Fibroblast of pulmonary artery (primary cell): ENCODE results near the gene CD14.
"Not testable (repeated sequence)": the region's sequence is repeated elsewhere in the genome, so short reads cannot be mapped to it uniquely, and the experiment has no call there.

Source experiments
- DNase-seq: peaks from one replicate; pipeline ENCODE4 v3.0.0-alpha.2; 2010; ENCODE audit warnings: low read depth
- H3K4me3 ChIP-seq: replicated peaks from 2 replicates; pipeline ENCODE4 v1.5.1; 2011; ENCODE audit warnings: low read depth, mild to moderate bottlenecking, control low read depth, low read length, moderate library complexity
- TF ChIP-seq, protein P1 (sequence below): IDR thresholded peaks from 2 replicates; pipeline ENCODE4 v1.5.1; 2011; ENCODE audit warnings: mild to moderate bottlenecking, control low read depth, low read length, inconsistent platforms; ENCODE audit errors: missing control alignments

Gene CD14

GRCh38 chr5:140595538-140596300 is 37.3 kb downstream of the CD14 start:
- TF ChIP-seq, protein P1, sequence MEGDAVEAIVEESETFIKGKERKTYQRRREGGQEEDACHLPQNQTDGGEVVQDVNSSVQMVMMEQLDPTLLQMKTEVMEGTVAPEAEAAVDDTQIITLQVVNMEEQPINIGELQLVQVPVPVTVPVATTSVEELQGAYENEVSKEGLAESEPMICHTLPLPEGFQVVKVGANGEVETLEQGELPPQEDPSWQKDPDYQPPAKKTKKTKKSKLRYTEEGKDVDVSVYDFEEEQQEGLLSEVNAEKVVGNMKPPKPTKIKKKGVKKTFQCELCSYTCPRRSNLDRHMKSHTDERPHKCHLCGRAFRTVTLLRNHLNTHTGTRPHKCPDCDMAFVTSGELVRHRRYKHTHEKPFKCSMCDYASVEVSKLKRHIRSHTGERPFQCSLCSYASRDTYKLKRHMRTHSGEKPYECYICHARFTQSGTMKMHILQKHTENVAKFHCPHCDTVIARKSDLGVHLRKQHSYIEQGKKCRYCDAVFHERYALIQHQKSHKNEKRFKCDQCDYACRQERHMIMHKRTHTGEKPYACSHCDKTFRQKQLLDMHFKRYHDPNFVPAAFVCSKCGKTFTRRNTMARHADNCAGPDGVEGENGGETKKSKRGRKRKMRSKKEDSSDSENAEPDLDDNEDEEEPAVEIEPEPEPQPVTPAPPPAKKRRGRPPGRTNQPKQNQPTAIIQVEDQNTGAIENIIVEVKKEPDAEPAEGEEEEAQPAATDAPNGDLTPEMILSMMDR: no peak
- H3K4me3 ChIP-seq: no peak overlapping the region
- DNase-seq: peak; percentile 49

DNA sequence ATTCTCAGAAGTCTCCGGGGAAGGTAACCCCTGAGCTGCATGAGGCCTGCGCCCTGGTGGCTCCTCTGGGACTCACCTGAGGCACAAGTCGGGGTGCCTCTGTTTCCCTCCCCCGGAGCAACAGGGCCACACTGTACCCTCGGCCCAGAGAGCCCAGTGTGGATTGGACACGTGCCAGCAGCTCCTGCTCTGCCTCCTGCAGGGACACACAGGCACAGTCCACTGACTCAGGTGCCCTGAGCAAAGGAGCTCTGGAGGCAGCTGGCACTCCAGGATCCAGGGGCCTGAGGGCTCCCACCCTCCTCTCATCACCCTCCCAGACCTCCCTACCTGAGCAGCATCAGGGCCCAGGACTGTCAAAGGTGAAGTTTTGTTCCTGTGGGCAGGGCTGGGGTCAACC is 38.8 kb downstream of the CD14 start:
- DNase-seq: no peak
- TF ChIP-seq, protein P1: no peak
- H3K4me3 ChIP-seq: no peak overlapping the region

- not testable (repeated sequence) for DNase-seq, H3K4me3 ChIP-seq
These were observed 39.9 kb downstream of the CD14 start for GRCh38 chr5:140593070-140593469.

GRCh38 chr5:140591747-140592372 is 41.1 kb downstream of the CD14 start:
- H3K4me3 ChIP-seq: no peak overlapping the region
- TF ChIP-seq, protein P1: no peak
- peak; percentile 66 for DNase-seq

DNA sequence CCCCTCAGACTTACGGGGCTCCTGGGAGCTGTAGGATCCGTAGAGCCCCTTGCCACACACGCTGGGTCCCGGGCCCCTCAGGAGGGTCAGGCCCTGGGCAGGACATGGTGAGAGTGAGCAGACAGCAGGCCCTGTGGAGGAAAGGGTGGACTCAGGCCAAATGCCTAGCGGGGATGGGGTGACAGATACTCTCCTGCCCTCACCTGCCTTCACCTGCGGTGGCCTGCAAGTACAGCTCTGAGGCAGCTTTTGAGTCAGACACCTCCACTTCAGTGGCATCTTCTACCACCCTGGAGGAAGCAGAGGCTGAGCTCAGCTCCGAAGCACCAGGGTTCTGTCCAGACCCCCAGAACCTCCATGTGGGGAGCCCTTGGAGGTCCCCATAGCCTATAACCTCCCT is 42.1 kb downstream of the CD14 start:
- no peak overlapping the region for H3K4me3 ChIP-seq
- no peak for DNase-seq
- TF ChIP-seq, protein P1: no peak

- TF ChIP-seq, protein P1: no peak
- DNase-seq: peak; percentile 71
- no peak overlapping the region for H3K4me3 ChIP-seq
These were observed 44.5 kb downstream of the CD14 start for GRCh38 chr5:140588311-140589070.

GRCh38 chr5:140587495-140587894 is 45.5 kb downstream of the CD14 start:
- no peak for DNase-seq
- TF ChIP-seq, protein P1: no peak
- H3K4me3 ChIP-seq: no peak overlapping the region
